K562 (cell line): ENCODE results near the gene FDPS. TPM values are rescaled to one million over a fixed set of nuclear protein-coding genes. Genes with fewer than 3 reads are reported as not detected.

ENCODE experiments used
- CHD7 ChIP-seq: fragments of 200-600 bp; sonication (generic); IDR thresholded peaks from one replicate; pipeline ENCODE4 v1.6.1; 2012; ENCODE audit warnings: mild to moderate bottlenecking, low read depth, low read length, inconsistent platforms
- MAZ ChIP-seq, 2 experiments: fragments of 450-650 bp in 1 of 2; sonication (generic) in 1 of 2; formaldehyde crosslinking; IDR thresholded peaks in 1 of 2; conservative IDR thresholded peaks in 1 of 2; 2 replicates each; pipeline versions ENCODE4 v1.4.0 to v1.5.0; 2020; ENCODE audit warnings: mild to moderate bottlenecking in 1 of 2, missing genetic modification reagents in 1 of 2
- NFIC ChIP-seq: fragments of 450-650 bp; IDR thresholded peaks from 2 replicates; pipeline ENCODE4 v1.6.1; 2017; ENCODE audit warnings: mild to moderate bottlenecking, inconsistent platforms
- NKRF ChIP-seq: fragments of 450-650 bp; IDR thresholded peaks from 2 replicates; pipeline ENCODE4 v1.6.1; 2016; ENCODE audit warnings: borderline replicate concordance
- TAF7 ChIP-seq: fragments of 450-650 bp; IDR thresholded peaks from 2 replicates; pipeline ENCODE4 v1.6.1; 2016; ENCODE audit warnings: missing genetic modification characterization, missing compliant biosample characterization
- polyA plus RNA-seq, 8 experiments: library from polyadenylated mRNA; depleted of rRNA in 4 of 8; stranded (reverse) in 5 of 8; unstranded in 3 of 8; fragments of >200 nt; fragmentation: Nextera tagmentation in 2 of 8; fragmentation: Illumina TruSeq in 1 of 8; extraction: Ambion mirVana in 2 of 8; extraction: Trizol in 1 of 8; gene quantifications; 2 replicates each; pipeline versions ENCODE4 v1.2.1 to v1.2.3, GENCODE V29; 2011 to 2014; ENCODE audit warnings: inconsistent platforms in 1 of 8, missing spikeins in 1 of 8
- total RNA-seq, 7 experiments: library from RNA; depleted of rRNA in 6 of 7; stranded (reverse); fragments of >200 nt in 6 of 7; fragmentation: Illumina TruSeq in 2 of 7; extraction: Trizol in 2 of 7; gene quantifications; 2 replicates each; pipeline versions ENCODE4 v1.2.1 to v1.2.3, GENCODE V29; 2011 to 2021; ENCODE audit warnings: low replicate concordance in 1 of 7
- TF ChIP-seq, protein P1 (sequence below), 2 experiments: fragments of 450-650 bp in 1 of 2; IDR thresholded peaks; 2 replicates each; pipeline ENCODE4 v1.6.1; 2011 to 2017; ENCODE audit warnings: low read depth in 2 of 2, antibody characterized with exemption in 1 of 2, borderline replicate concordance in 1 of 2, low read length in 1 of 2, mild to moderate bottlenecking in 1 of 2, mixed read lengths in 1 of 2; ENCODE audit not compliant: control insufficient read depth in 1 of 2

Gene FDPS
- total and polyA plus RNA-seq, 9 of the 15 experiments (the other 6 are each of a cell fraction or from before 2014, with no cell fraction given) = 247 to 884 (median 360) TPM

GRCh38 chr1:155324037-155324716 is 15.5 kb downstream of the FDPS start (continued):
- TF ChIP-seq, protein P1, sequence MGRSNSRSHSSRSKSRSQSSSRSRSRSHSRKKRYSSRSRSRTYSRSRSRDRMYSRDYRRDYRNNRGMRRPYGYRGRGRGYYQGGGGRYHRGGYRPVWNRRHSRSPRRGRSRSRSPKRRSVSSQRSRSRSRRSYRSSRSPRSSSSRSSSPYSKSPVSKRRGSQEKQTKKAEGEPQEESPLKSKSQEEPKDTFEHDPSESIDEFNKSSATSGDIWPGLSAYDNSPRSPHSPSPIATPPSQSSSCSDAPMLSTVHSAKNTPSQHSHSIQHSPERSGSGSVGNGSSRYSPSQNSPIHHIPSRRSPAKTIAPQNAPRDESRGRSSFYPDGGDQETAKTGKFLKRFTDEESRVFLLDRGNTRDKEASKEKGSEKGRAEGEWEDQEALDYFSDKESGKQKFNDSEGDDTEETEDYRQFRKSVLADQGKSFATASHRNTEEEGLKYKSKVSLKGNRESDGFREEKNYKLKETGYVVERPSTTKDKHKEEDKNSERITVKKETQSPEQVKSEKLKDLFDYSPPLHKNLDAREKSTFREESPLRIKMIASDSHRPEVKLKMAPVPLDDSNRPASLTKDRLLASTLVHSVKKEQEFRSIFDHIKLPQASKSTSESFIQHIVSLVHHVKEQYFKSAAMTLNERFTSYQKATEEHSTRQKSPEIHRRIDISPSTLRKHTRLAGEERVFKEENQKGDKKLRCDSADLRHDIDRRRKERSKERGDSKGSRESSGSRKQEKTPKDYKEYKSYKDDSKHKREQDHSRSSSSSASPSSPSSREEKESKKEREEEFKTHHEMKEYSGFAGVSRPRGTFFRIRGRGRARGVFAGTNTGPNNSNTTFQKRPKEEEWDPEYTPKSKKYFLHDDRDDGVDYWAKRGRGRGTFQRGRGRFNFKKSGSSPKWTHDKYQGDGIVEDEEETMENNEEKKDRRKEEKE (IDR thresholded peaks at IDR 0.05; ENCODE audit: borderline replicate concordance in 1 of 2, control insufficient read depth in 1 of 2, low read depth in 2 of 2, low read length in 1 of 2) = no peak
- TF ChIP-seq NKRF = peak; percentile 74
- TF ChIP-seq CHD7 = no peak
- TF ChIP-seq NFIC = no peak
- no peak for TF ChIP-seq TAF7
- peak; percentile 66 to 85 for TF ChIP-seq MAZ (CRISPR knock-in tag; conservative IDR thresholded peaks at IDR 0.05 in 1 of 2, IDR thresholded peaks at IDR 0.05 in 1 of 2)
